GM18909 (cell line): ENCODE data around the gene GTF3C1.
"Not testable (repeated sequence)": the region's sequence is repeated elsewhere in the genome, so short reads cannot be mapped to it uniquely, and the experiment has no call there.

Experiments
- ATAC-seq: cut with Tn5 transposase; IDR thresholded peaks from one replicate; pipeline ENCODE4 v1.9.1; 2021; ENCODE audit warnings: mild to moderate bottlenecking; ENCODE audit not compliant: unreplicated experiment, poor library complexity

The GTF3C1 gene

GRCh38 chr16:27549746-27550581, at the start of gene GTF3C1, which contains the start of gene KATNIP:
Gene GTF3C1, minus strand, starts transcription at chr16:27549913. Its CDS starts 23 bp downstream, at chr16:27549890.
Gene KATNIP, plus strand, starts transcription at chr16:27550144. Its CDS starts 27 bp downstream, at chr16:27550171.
- ATAC-seq, result peak; percentile 97

GRCh38 chr16:27598931-27599565, 49.3 kb upstream of the GTF3C1 start:
- no peak for ATAC-seq

GRCh38 chr16:27598220-27598619, 48.5 kb upstream of the GTF3C1 start:
- ATAC-seq, result no peak

GRCh38 chr16:27597361-27597760, 47.6 kb upstream of the GTF3C1 start:
- ATAC-seq, result no peak

GRCh38 chr16:27596411-27596810, 46.7 kb upstream of the GTF3C1 start:
- ATAC-seq, result no peak

GRCh38 chr16:27595993-27596392, 46.3 kb upstream of the GTF3C1 start:
- no peak for ATAC-seq

- ATAC-seq, result no peak
Measured at GRCh38 chr16:27595475-27595874, 45.8 kb upstream of the GTF3C1 start.

- ATAC-seq, result no peak
Measured at GRCh38 chr16:27591837-27592236, 42.1 kb upstream of the GTF3C1 start.

- ATAC-seq, result no peak
Measured at GRCh38 chr16:27588057-27588456, 38.3 kb upstream of the GTF3C1 start.

GRCh38 chr16:27586711-27587110, 37.0 kb upstream of the GTF3C1 start:
- no peak for ATAC-seq

- ATAC-seq, result no peak
Measured at GRCh38 chr16:27585200-27585599, 35.5 kb upstream of the GTF3C1 start.

GRCh38 chr16:27583634-27584033, 33.9 kb upstream of the GTF3C1 start:
- no peak for ATAC-seq

GRCh38 chr16:27582883-27583282, 33.2 kb upstream of the GTF3C1 start:
- ATAC-seq, result no peak

GRCh38 chr16:27579087-27579980, 29.6 kb upstream of the GTF3C1 start:
- ATAC-seq, result no peak

GRCh38 chr16:27576729-27577128, 27.0 kb upstream of the GTF3C1 start:
- ATAC-seq, result no peak

GRCh38 chr16:27572711-27573110, 23.0 kb upstream of the GTF3C1 start:
- no peak for ATAC-seq

- ATAC-seq, result no peak
Measured at GRCh38 chr16:27571433-27572326, 22.0 kb upstream of the GTF3C1 start.

- not testable (repeated sequence) for ATAC-seq
Measured at GRCh38 chr16:27570986-27571385, 21.3 kb upstream of the GTF3C1 start.

GRCh38 chr16:27568077-27568476, 18.4 kb upstream of the GTF3C1 start:
- no peak for ATAC-seq

- no peak for ATAC-seq
Measured at GRCh38 chr16:27566417-27566816, 16.7 kb upstream of the GTF3C1 start.
